Measurements from ENCODE around the gene TKTL1. TPM values are rescaled to one million over a fixed set of nuclear protein-coding genes. Genes with fewer than 3 reads are reported as not detected.

TKTL1 gene
- total and polyA plus RNA-seq, 2 of the 8 experiments (the other 6 are each of a cell fraction or from before 2014, with no cell fraction given), result 0.05 TPM; not detected in 1

- H2BK5ac ChIP-seq (ENCODE audit: low read depth, low read length), result no peak overlapping the region
- no peak overlapping the region for H3K14ac ChIP-seq (ENCODE audit: insufficient read length)
- no peak overlapping the region for H3K18ac ChIP-seq (ENCODE audit: extremely low read depth, low read length)
- H3K23me2 ChIP-seq (ENCODE audit: low read depth, low read length), result no peaks in the 10 kb centered on the region
- no peak overlapping the region for H3K4me3 ChIP-seq (ENCODE audit: extremely low read depth in 1 of 4, insufficient read depth in 2 of 4, low read depth in 3 of 4, low read length in 4 of 4)
- H3K9ac ChIP-seq (replicated peaks in 1 of 4; ENCODE audit: extremely low read depth in 1 of 4, low read depth in 3 of 4, low read length in 3 of 4), result no peak overlapping the region
- no peak overlapping the region for H2BK15ac ChIP-seq (ENCODE audit: low read length)
- H4K8ac ChIP-seq (ENCODE audit: extremely low read depth, insufficient read depth, low read length), result no peak overlapping the region; the same call in 1 of the 2 replicates
- H3K4ac ChIP-seq (replicated peaks; ENCODE audit: insufficient read length, low read depth, low read length), result no peak overlapping the region
- ChIA-PET POLR2A (ENCODE audit: partially characterized antibody) (interaction anchor here (1.0 to 15.6 kb wide), 4 partner anchors 8 to 41 kb away, joined by 3 to 348 read pairs (median 29); partner anchors contain the start of gene RPL10), CTCF (ENCODE audit: partially characterized antibody) (interaction anchor here (0.9 kb wide), 1 partner anchor 17 kb away, joined by 3 read pairs; no protein-coding TSS in a partner anchor)
- no peak overlapping the region for H3K23ac ChIP-seq (ENCODE audit: insufficient read length)
- H3K9me3 ChIP-seq (ENCODE audit: insufficient read depth in 2 of 2, low read depth in 1 of 2, low read length in 1 of 2), result no peaks in the 10 kb centered on the region
- no peaks in the 10 kb centered on the region for H3K4me1 ChIP-seq (replicated peaks in 1 of 4; ENCODE audit: control insufficient read depth in 3 of 4, insufficient read depth in 4 of 4, low read length in 3 of 4)
- no peaks in the 10 kb centered on the region; the same call in 1 of the 2 replicates for H3K79me1 ChIP-seq (ENCODE audit: low read depth, low read length)
- DNase-seq (ENCODE audit: low read depth in 1 of 2, low spot score in 2 of 2) (no peak), FAIRE-seq (no peak)
- no peak overlapping the region for H3K27ac ChIP-seq (ENCODE audit: low read depth, low read length)
- no peak overlapping the region for H2AK5ac ChIP-seq (ENCODE audit: low read depth, low read length)
- H4K20me1 ChIP-seq (replicated peaks in 1 of 2; ENCODE audit: control insufficient read depth in 1 of 2, insufficient read depth in 2 of 2, low read length in 2 of 2), result peaks cover 7 to 46% of the 10 kb centered on the region in 2 experiments
- peaks cover 0 to 2% of the 10 kb centered on the region in 2 experiments; a peak in 1 of 4 replicates for H3K79me2 ChIP-seq (ENCODE audit: control insufficient read depth in 1 of 2, insufficient read depth in 2 of 2, low read length in 2 of 2)
- H2BK12ac ChIP-seq (ENCODE audit: low read depth, low read length), result no peak overlapping the region
- H3K36me3 ChIP-seq (ENCODE audit: control insufficient read depth in 2 of 4, insufficient read depth in 4 of 4, low read length in 3 of 4), result peaks cover 44 to 97% (median 81%) of the 10 kb centered on the region in 4 experiments; a peak in 7 of 8 replicates
- 84% methylated on average over 2 of the region's 13 CpGs; no CpG with 5 or more reads in 1 of the 2 experiments for WGBS, 2 experiments (ENCODE audit: extremely low coverage in 1 of 2, insufficient coverage in 1 of 2, insufficient read length in 1 of 2, insufficient replicate concordance in 2 of 2, low coverage in 1 of 2, low lambda C conversion rate in 2 of 2, missing lambda C conversion rate in 1 of 2)
- no peak overlapping the region for H3K4me2 ChIP-seq (ENCODE audit: insufficient read depth in 1 of 2, low read depth in 2 of 2, low read length in 2 of 2)
- no peak overlapping the region for H4K91ac ChIP-seq (replicated peaks; ENCODE audit: insufficient read length, low read length)
- H2BK120ac ChIP-seq (replicated peaks; ENCODE audit: low read depth, low read length), result no peak overlapping the region
- no peaks in the 10 kb centered on the region for H3K27me3 ChIP-seq (replicated peaks in 1 of 4; ENCODE audit: control insufficient read depth in 3 of 4, extremely low read depth in 1 of 4, insufficient read depth in 3 of 4, low read length in 3 of 4)
- no peak overlapping the region for H3K56ac ChIP-seq (replicated peaks; ENCODE audit: insufficient read length, low read depth, low read length)
- H2AFZ ChIP-seq (ENCODE audit: low read length), result no peak overlapping the region
- no peak overlapping the region for H4K5ac ChIP-seq (ENCODE audit: insufficient read length, low read depth, low read length)
- H2BK20ac ChIP-seq (ENCODE audit: low read length), result no peak overlapping the region
- TF ChIP-seq FOSL1 (IDR thresholded peaks at IDR 0.05; ENCODE audit: insufficient read depth, low read depth, low read length) (no peak), SIRT6 (IDR thresholded peaks at IDR 0.05; ENCODE audit: low read length) (no peak), TEAD4 (IDR thresholded peaks at IDR 0.05; ENCODE audit: low read depth, low read length) (no peak), EZH2 (IDR thresholded peaks at IDR 0.05; ENCODE audit: low read depth, low read length, severe bottlenecking) (no peak), POLR2AphosphoS5 (IDR thresholded peaks at IDR 0.05; ENCODE audit: low read depth, low read length) (no peak), NRF1 (IDR thresholded peaks at IDR 0.05; ENCODE audit: low read depth, low read length) (no peak), SUZ12 (IDR thresholded peaks at IDR 0.05; ENCODE audit: low read length) (no peak), ASH2L (IDR thresholded peaks at IDR 0.05; ENCODE audit: low read length) (no peak), KDM5A (IDR thresholded peaks at IDR 0.05; ENCODE audit: low read length) (no peak), BACH1 (IDR thresholded peaks at IDR 0.05; ENCODE audit: low read length) (no peak), GABPA (IDR thresholded peaks at IDR 0.05; ENCODE audit: borderline replicate concordance, insufficient read depth, low read length) (no peak), MAFK (IDR thresholded peaks at IDR 0.05; ENCODE audit: low read depth, low read length) (no peak), EP300 (IDR thresholded peaks at IDR 0.05; ENCODE audit: borderline replicate concordance in 1 of 2, low read depth in 2 of 2, low read length in 2 of 2) (no peak), BCL11A (IDR thresholded peaks at IDR 0.05; ENCODE audit: low read depth in 2 of 2, low read length in 2 of 2) (no peak)
Observed at GRCh38 chrX:154356596-154356995, 61.0 kb downstream of the TKTL1 start.
